SU-DHL-6 (cell line): ENCODE data around the gene SYNE4.

Experiments used
- H2AFZ ChIP-seq: fragments of 200-600 bp; sonication (generic); 2 replicates; pipeline ENCODE4 v1.6.1; 2014; ENCODE audit warnings: low read depth, mild to moderate bottlenecking, moderate library complexity, mixed read lengths, antibody characterized with exemption, low read length; ENCODE audit not compliant: severe bottlenecking
- H3F3A ChIP-seq: fragments of 200-600 bp; shearing (Covaris generic); 2 replicates; pipeline ENCODE4 v1.6.0; 2016; ENCODE audit warnings: antibody characterized with exemption, mild to moderate bottlenecking; ENCODE audit not compliant: insufficient read depth
- H3K27ac ChIP-seq: fragments of 200-600 bp; sonication (generic); 2 replicates; pipeline ENCODE4 v1.5.1; 2016; ENCODE audit warnings: low read depth, mild to moderate bottlenecking, low read length, moderate library complexity, mixed read lengths
- H3K27me3 ChIP-seq: fragments of 200-600 bp; sonication (generic), shearing (Covaris generic); 2 replicates; pipeline ENCODE4 v1.6.0; 2014; ENCODE audit warnings: mild to moderate bottlenecking, low read length
- H3K36me3 ChIP-seq: fragments of 200-600 bp; sonication (generic); 2 replicates; pipeline ENCODE4 v1.6.1; 2014; ENCODE audit warnings: mild to moderate bottlenecking, low read length, mixed read lengths
- H3K4me2 ChIP-seq: fragments of 300-600, 200-600 bp; shearing (Covaris generic), sonication (generic); 2 replicates; pipeline ENCODE4 v1.6.0; 2014; ENCODE audit warnings: low read length, low read depth, mild to moderate bottlenecking; ENCODE audit not compliant: poor library complexity, severe bottlenecking
- H3K4me3 ChIP-seq: fragments of 200-600 bp; sonication (generic); 2 replicates; pipeline ENCODE4 v1.5.1; 2014; ENCODE audit warnings: antibody characterized with exemption, low read length, mild to moderate bottlenecking, mixed read lengths; ENCODE audit not compliant: insufficient read depth, poor library complexity, severe bottlenecking
- H3K79me2 ChIP-seq: fragments of 200-600 bp; sonication (generic); 2 replicates; pipeline ENCODE4 v1.6.1; 2014; ENCODE audit warnings: mild to moderate bottlenecking, low read length, moderate library complexity; ENCODE audit not compliant: insufficient read depth
- H3K9ac ChIP-seq: fragments of 200-600 bp; sonication (generic); 2 replicates; pipeline ENCODE4 v1.7.0; 2014; ENCODE audit warnings: mild to moderate bottlenecking, low read length
- H3K9me2 ChIP-seq: fragments of 200-600 bp; sonication (generic); replicated peaks from 2 replicates; pipeline ENCODE4 v1.6.1; 2014; ENCODE audit warnings: low read length; ENCODE audit not compliant: insufficient read depth
- H3K9me3 ChIP-seq: fragments of 200-600 bp; sonication (generic); 2 replicates; pipeline ENCODE4 v1.6.1; 2014; ENCODE audit warnings: low read length, mixed read lengths; ENCODE audit not compliant: insufficient read depth
- H4K20me1 ChIP-seq: fragments of 200-600 bp; sonication (generic); 2 replicates; pipeline ENCODE4 v1.6.1; 2014; ENCODE audit warnings: low read depth, mild to moderate bottlenecking, antibody characterized with exemption, low read length, moderate library complexity, mixed read lengths
- EZH2phosphoT487 ChIP-seq: fragments of 200-600 bp; sonication (generic), shearing (Covaris generic); conservative IDR thresholded peaks from 2 replicates; pipeline ENCODE4 v1.6.1; 2018; ENCODE audit warnings: mild to moderate bottlenecking, antibody characterized with exemption, low read length, moderate library complexity, mixed read lengths
- TF ChIP-seq, protein P1 (sequence below): fragments of 200-600 bp; sonication (generic); IDR thresholded peaks from one replicate; pipeline ENCODE4 v1.5.1; 2017; ENCODE audit warnings: antibody characterized with exemption, mild to moderate bottlenecking, low read length, moderate library complexity; ENCODE audit not compliant: insufficient read depth, poor library complexity, severe bottlenecking

SYNE4 gene

DNA sequence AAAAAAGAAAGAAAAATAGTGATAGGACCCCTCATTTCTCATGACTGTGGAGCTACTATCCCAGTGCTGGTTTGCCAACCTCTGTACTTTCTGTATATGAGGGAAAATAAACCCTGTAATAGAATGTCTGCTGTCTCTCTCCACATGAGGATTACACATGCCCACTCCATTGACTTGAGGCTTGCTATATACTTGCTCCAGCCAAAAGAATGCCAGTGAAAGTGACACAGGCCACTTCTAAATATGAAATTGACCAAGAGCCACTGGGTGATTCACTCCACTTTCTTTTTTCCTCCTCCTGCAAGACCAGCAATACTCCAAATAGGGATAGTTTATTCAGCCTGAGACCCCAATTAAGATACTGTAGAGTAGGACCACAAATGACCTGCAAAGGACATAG, 39.2 kb upstream of the SYNE4 start:
- Histone ChIP-seq H3F3A (0 out of 2 replicates have a peak, but pooled peaks cover 4% of the 10 kb centered on the region), H3K9me2 (no peaks in the 10 kb centered on the region), H3K9ac (no peak overlapping the region), H3K36me3 (no peaks in the 10 kb centered on the region), H3K27me3 (no peaks in the 10 kb centered on the region), H3K9me3 (no peaks in the 10 kb centered on the region), H3K27ac (no peak overlapping the region), H3K4me2 (no peak overlapping the region), H3K79me2 (no peaks in the 10 kb centered on the region; the same call in 1 of the 2 replicates), H3K4me3 (no peak overlapping the region), H4K20me1 (no peaks in the 10 kb centered on the region), H2AFZ (no peak overlapping the region)
- TF ChIP-seq, protein P1, sequence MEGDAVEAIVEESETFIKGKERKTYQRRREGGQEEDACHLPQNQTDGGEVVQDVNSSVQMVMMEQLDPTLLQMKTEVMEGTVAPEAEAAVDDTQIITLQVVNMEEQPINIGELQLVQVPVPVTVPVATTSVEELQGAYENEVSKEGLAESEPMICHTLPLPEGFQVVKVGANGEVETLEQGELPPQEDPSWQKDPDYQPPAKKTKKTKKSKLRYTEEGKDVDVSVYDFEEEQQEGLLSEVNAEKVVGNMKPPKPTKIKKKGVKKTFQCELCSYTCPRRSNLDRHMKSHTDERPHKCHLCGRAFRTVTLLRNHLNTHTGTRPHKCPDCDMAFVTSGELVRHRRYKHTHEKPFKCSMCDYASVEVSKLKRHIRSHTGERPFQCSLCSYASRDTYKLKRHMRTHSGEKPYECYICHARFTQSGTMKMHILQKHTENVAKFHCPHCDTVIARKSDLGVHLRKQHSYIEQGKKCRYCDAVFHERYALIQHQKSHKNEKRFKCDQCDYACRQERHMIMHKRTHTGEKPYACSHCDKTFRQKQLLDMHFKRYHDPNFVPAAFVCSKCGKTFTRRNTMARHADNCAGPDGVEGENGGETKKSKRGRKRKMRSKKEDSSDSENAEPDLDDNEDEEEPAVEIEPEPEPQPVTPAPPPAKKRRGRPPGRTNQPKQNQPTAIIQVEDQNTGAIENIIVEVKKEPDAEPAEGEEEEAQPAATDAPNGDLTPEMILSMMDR: no peak
- no peak for TF ChIP-seq EZH2phosphoT487

DNA sequence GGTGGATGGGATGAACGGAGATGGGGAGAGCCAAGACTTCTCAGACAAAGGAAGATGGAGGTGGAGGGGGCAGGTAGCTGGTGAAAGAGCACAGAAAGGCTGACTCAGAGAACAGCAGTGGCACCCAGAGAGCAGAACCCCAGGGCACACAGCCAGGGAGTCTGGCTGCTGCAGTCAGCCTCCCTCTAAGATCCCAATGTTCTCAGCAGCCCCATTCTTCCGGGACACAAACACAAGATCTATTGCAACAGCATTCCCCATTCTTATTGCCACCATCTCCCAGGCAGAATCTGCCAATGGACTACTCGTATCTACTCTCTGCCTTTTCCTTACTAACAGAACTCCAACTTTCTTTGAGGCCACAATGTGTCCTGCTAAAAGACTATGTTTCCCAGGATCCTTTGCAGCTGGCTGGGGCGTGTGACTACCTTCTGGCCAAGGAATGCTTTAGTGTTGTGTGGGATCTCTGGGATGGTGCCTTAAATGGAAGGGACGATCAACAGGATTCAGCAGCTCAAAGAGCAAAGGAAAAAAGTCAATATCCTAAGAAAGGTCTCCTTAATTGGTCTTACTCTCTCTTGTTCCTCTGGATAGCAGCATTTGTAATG, 37.9 kb upstream of the SYNE4 start:
- no peak overlapping the region for H3K27ac ChIP-seq
- no peaks in the 10 kb centered on the region for H3F3A ChIP-seq
- no peak overlapping the region for H3K4me3 ChIP-seq
- H3K79me2 ChIP-seq: no peaks in the 10 kb centered on the region
- no peak overlapping the region for H3K9ac ChIP-seq
- H3K27me3 ChIP-seq: no peaks in the 10 kb centered on the region
- TF ChIP-seq EZH2phosphoT487: no peak
- TF ChIP-seq, protein P1: no peak
- no peaks in the 10 kb centered on the region for H4K20me1 ChIP-seq
- no peak overlapping the region for H2AFZ ChIP-seq
- no peak overlapping the region for H3K4me2 ChIP-seq
- no peaks in the 10 kb centered on the region for H3K9me2 ChIP-seq
- no peaks in the 10 kb centered on the region for H3K9me3 ChIP-seq
- no peaks in the 10 kb centered on the region for H3K36me3 ChIP-seq

DNA sequence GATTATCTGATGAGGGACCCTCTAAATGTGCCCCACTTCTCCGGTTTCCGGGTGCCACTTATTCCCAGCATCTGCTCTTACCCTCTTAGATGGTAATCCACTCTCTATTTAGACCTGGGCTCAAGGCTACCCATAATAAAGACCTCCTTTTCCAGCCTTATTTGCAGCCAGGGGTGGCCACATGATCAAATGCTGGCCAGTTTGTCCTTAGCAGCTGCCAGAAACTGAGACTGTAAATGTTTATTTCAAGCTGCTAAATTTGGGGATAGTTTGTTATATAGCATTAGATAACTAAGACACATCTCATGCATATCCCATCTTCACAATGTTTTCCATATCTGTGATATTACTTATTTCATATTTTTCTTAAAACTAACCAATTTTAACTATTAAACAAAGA, 35.3 kb upstream of the SYNE4 start:
- Histone ChIP-seq H3K79me2 (no peaks in the 10 kb centered on the region), H3K4me2 (no peak overlapping the region), H3K27me3 (no peaks in the 10 kb centered on the region), H3K4me3 (no peak overlapping the region), H3K27ac (no peak overlapping the region), H3F3A (no peaks in the 10 kb centered on the region), H3K9me2 (no peaks in the 10 kb centered on the region), H3K9ac (no peak overlapping the region), H4K20me1 (no peaks in the 10 kb centered on the region), H3K36me3 (no peaks in the 10 kb centered on the region), H2AFZ (no peak overlapping the region), H3K9me3 (no peaks in the 10 kb centered on the region)
- TF ChIP-seq, protein P1: no peak
- no peak for TF ChIP-seq EZH2phosphoT487
